Measurements from ENCODE around the gene TOP1. TPM values are rescaled to one million over a fixed set of nuclear protein-coding genes. Genes with fewer than 3 reads are reported as not detected.

TOP1 gene
- polyA plus RNA-seq, 2 of the 4 experiments (the other 2 are of a cell fraction), result 20.8 to 70.6 TPM

- POLR2A ChIA-PET, result no interaction called here
- CTCF ChIA-PET, result interaction anchor here (1.2 to 17.5 kb wide), 4 partner anchors 9 to 115 kb away, joined by 4 to 208 read pairs (median 99); no protein-coding TSS in a partner anchor
- 56% methylated on average over 2 of the region's 2 CpGs for WGBS (ENCODE audit: missing lambda C conversion rate)
- Histone ChIP-seq H3K4me3 (no peak overlapping the region), H3K9me3 (peaks cover 26% of the 10 kb centered on the region), H3K4me1 (no peaks in the 10 kb centered on the region), H3K27ac (no peak overlapping the region), H3K4me2 (no peak overlapping the region)
- no peak for FAIRE-seq
- ATAC-seq, result no peak
- TF ChIP-seq MAX (IDR thresholded peaks at IDR 0.05), result no peak
- TF ChIP-seq RFX5 (IDR thresholded peaks at IDR 0.05), result no peak
- TF ChIP-seq RCOR1 (IDR thresholded peaks at IDR 0.05; ENCODE audit: low read depth, low read length), result no peak
- no peak for DNase-seq (ENCODE audit: low read depth in 1 of 2, low spot score in 1 of 2)
Observed at GRCh38 chr20:40979247-40979646, 49.4 kb upstream of the TOP1 start.

DNA sequence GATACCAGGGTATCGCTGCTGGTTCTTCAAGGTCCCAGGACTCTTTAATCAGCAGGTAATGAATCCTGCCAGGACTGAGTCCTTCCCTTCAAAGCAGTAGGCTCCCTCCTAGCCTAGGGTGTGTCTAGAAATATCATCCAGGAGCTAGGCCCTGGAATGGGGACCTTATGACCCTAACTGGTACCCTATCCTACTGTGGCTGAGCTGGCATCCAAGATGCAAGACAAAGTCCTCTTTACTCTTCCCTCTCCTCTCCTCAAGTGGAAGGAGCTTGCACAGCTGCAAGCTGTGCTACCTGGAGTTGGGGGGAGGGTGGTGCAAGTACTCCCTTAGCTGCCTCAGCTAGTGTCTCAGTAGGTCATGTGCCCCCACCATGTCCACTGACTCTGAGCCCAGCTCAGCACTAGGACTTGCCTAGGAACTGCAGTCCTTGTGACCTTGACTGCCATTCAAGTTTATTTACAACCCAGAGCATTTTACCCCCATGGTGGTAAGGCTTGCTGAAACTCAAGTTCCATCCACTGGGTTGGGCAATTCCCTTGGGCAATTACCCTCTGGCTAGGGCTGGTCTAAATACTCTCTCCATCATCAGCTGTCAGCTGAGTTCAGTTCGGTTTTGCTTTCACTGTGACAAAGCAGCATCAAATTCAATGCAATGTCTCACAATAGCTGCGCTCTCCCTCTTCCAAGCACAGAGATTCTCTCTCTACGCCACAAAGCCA, 48.4 kb upstream of the TOP1 start:
- Histone ChIP-seq H3K4me1 (no peaks in the 10 kb centered on the region), H3K9me3 (peaks cover 26% of the 10 kb centered on the region), H3K4me2 (no peak overlapping the region), H3K4me3 (no peak overlapping the region), H3K27ac (no peak overlapping the region)
- TF ChIP-seq JUN (IDR thresholded peaks at IDR 0.05) (no peak), MYC (IDR thresholded peaks at IDR 0.05; ENCODE audit: borderline replicate concordance, low read length) (no peak), HEYL (CRISPR knock-in tag; IDR thresholded peaks at IDR 0.05) (no peak), BHLHE40 (IDR thresholded peaks at IDR 0.05; ENCODE audit: low read depth, low read length) (no peak), TP53 (CRISPR knock-in tag; IDR thresholded peaks at IDR 0.05) (no peak), SMC3 (IDR thresholded peaks at IDR 0.05) (no peak), HOXB5 (CRISPR knock-in tag; IDR thresholded peaks at IDR 0.05) (no peak), SREBF2 (IDR thresholded peaks at IDR 0.05) (no peak), USF2 (IDR thresholded peaks at IDR 0.05) (no peak), EHF (CRISPR knock-in tag; IDR thresholded peaks at IDR 0.05) (no peak), MAZ (IDR thresholded peaks at IDR 0.05; ENCODE audit: borderline replicate concordance, low read depth, low read length) (no peak), ATOH8 (CRISPR knock-in tag; IDR thresholded peaks at IDR 0.05; ENCODE audit: low read depth) (no peak), HOXB13 (CRISPR knock-in tag; IDR thresholded peaks at IDR 0.05; ENCODE audit: low read depth) (no peak), HDAC2 (IDR thresholded peaks at IDR 0.05) (no peak), CHD2 (IDR thresholded peaks at IDR 0.05; ENCODE audit: low read length, partially characterized antibody) (no peak), RAD21 (conservative IDR thresholded peaks at IDR 0.05 in 1 of 2, IDR thresholded peaks at IDR 0.05 in 1 of 2) (no peak), CBX2 (IDR thresholded peaks at IDR 0.05; ENCODE audit: borderline replicate concordance, low read depth) (no peak)
- CTCF ChIA-PET, result interaction anchor here (0.9 to 17.5 kb wide), 6 partner anchors 8 to 114 kb away, joined by 3 to 208 read pairs (median 6); no protein-coding TSS in a partner anchor
- FAIRE-seq, result no peak
- ATAC-seq, result no peak
- 70% methylated on average over 4 of the region's 4 CpGs for WGBS (ENCODE audit: missing lambda C conversion rate)
- DNase-seq (ENCODE audit: low read depth in 1 of 2, low spot score in 1 of 2), result no peak
- POLR2A ChIA-PET, result no interaction called here

- H3K4me1 ChIP-seq, result no peaks in the 10 kb centered on the region
- ATAC-seq, result no peak
- CTCF ChIA-PET, result interaction anchor here (0.9 to 17.5 kb wide), 4 partner anchors 10 to 114 kb away, joined by 3 to 208 read pairs (median 99); no protein-coding TSS in a partner anchor
- POLR2A ChIA-PET, result no interaction called here
- no peak for FAIRE-seq
- H3K4me2 ChIP-seq, result no peak overlapping the region
- 73% methylated on average over 6 of the region's 6 CpGs for WGBS (ENCODE audit: missing lambda C conversion rate)
- DNase-seq (ENCODE audit: low read depth in 1 of 2, low spot score in 1 of 2), result no peak
- no peak for TF ChIP-seq MYC (IDR thresholded peaks at IDR 0.05; ENCODE audit: borderline replicate concordance, low read length)
- TF ChIP-seq GATA3 (IDR thresholded peaks at IDR 0.05; ENCODE audit: borderline replicate concordance), result no peak
- no peak for TF ChIP-seq CBX8 (IDR thresholded peaks at IDR 0.05)
- H3K4me3 ChIP-seq, result no peak overlapping the region
- no peak overlapping the region for H3K27ac ChIP-seq
- peaks cover 26% of the 10 kb centered on the region for H3K9me3 ChIP-seq
Observed at GRCh38 chr20:40980828-40981310, 47.8 kb upstream of the TOP1 start.

Measured in A549 (cell line).